ENCODE results near the gene PAH. TPM values are rescaled to one million over a fixed set of nuclear protein-coding genes. Genes with fewer than 3 reads are reported as not detected.

Gene PAH
- polyA plus RNA-seq, 1 of the 3 experiments (the other 2 are of a cell fraction), result not detected

- no peak for TF ChIP-seq EZH2phosphoT487 (IDR thresholded peaks at IDR 0.05; ENCODE audit: borderline replicate concordance, low read depth)
- no peak for TF ChIP-seq USF2 (IDR thresholded peaks at IDR 0.05; ENCODE audit: borderline replicate concordance, low read depth, low read length)
- no peak for TF ChIP-seq RFX5 (IDR thresholded peaks at IDR 0.05; ENCODE audit: low read length)
- no peak for TF ChIP-seq SMC3 (IDR thresholded peaks at IDR 0.05; ENCODE audit: low read depth, low read length)
- TF ChIP-seq USF1 (IDR thresholded peaks at IDR 0.05; ENCODE audit: borderline replicate concordance, low read depth), result peak; percentile 59; the same call in 1 of the 2 replicates
- TF ChIP-seq RXRA (IDR thresholded peaks at IDR 0.05; ENCODE audit: borderline replicate concordance, low read depth), result no peak
- POLR2A ChIA-PET, result no interaction called here
- Histone ChIP-seq H3K9me2 (no peaks in the 10 kb centered on the region), H3K27ac (ENCODE audit: low read depth in 2 of 2, low read length in 1 of 2) (no peak overlapping the region), H4K20me1 (ENCODE audit: insufficient read depth) (no peaks in the 10 kb centered on the region), H2AFZ (ENCODE audit: low read depth) (no peak overlapping the region), H3K79me2 (ENCODE audit: insufficient read depth) (no peaks in the 10 kb centered on the region), H3K36me3 (replicated peaks in 1 of 2; ENCODE audit: control insufficient read depth in 1 of 2, insufficient read depth in 2 of 2, low read length in 1 of 2) (no peaks in the 10 kb centered on the region), H3K9ac (no peak overlapping the region), H3K4me1 (ENCODE audit: control insufficient read depth in 1 of 2, insufficient read depth in 2 of 2, low read depth in 1 of 2, low read length in 1 of 2) (no peaks in the 10 kb centered on the region), H3K4me2 (no peak overlapping the region), H3K4me3 (ENCODE audit: low read depth in 2 of 2, low read length in 1 of 2) (no peak overlapping the region), H3F3A (replicated peaks; ENCODE audit: insufficient read depth) (no peaks in the 10 kb centered on the region), H3K9me3 (no peaks in the 10 kb centered on the region), H3K27me3 (ENCODE audit: insufficient read depth) (no peaks in the 10 kb centered on the region)
- CTCF ChIA-PET, result no interaction called here
- 3% methylated on average over 2 of the region's 2 CpGs for WGBS (ENCODE audit: low lambda C conversion rate)
- DNase-seq, result no peak
Measured at GRCh38 chr12:102873077-102873476, 44.0 kb downstream of the PAH start.

GRCh38 chr12:102871014-102871413 lies 46.0 kb downstream of the PAH start:
- no peak overlapping the region for H2AFZ ChIP-seq (ENCODE audit: low read depth)
- CTCF ChIA-PET, result interaction anchor here (1.3 kb wide), 1 partner anchor 8 kb away, joined by 3 read pairs; no protein-coding TSS in a partner anchor
- H3K36me3 ChIP-seq (replicated peaks in 1 of 2; ENCODE audit: control insufficient read depth in 1 of 2, insufficient read depth in 2 of 2, low read length in 1 of 2), result no peaks in the 10 kb centered on the region
- DNase-seq, result no peak
- H3K9me3 ChIP-seq, result no peaks in the 10 kb centered on the region
- no peaks in the 10 kb centered on the region for H3K79me2 ChIP-seq (ENCODE audit: insufficient read depth)
- WGBS (ENCODE audit: low lambda C conversion rate), result 4% methylated on average over 2 of the region's 2 CpGs
- no peak overlapping the region for H3K9ac ChIP-seq
- H3K9me2 ChIP-seq, result no peaks in the 10 kb centered on the region
- H3K27me3 ChIP-seq (ENCODE audit: insufficient read depth), result no peaks in the 10 kb centered on the region
- POLR2A ChIA-PET, result no interaction called here
- no peak overlapping the region for H3K4me3 ChIP-seq (ENCODE audit: low read depth in 2 of 2, low read length in 1 of 2)
- no peaks in the 10 kb centered on the region for H4K20me1 ChIP-seq (ENCODE audit: insufficient read depth)
- TF ChIP-seq MAX (IDR thresholded peaks at IDR 0.05; ENCODE audit: low read depth) (no peak), CTCF (IDR thresholded peaks at IDR 0.05) (no peak), FOSL2 (IDR thresholded peaks at IDR 0.05; ENCODE audit: borderline replicate concordance, low read depth) (no peak), SIN3A (IDR thresholded peaks at IDR 0.05; ENCODE audit: borderline replicate concordance, low read depth, low read length) (no peak), RCOR1 (IDR thresholded peaks at IDR 0.05; ENCODE audit: low read length) (no peak), REST (IDR thresholded peaks at IDR 0.05; ENCODE audit: low read depth, low read length) (no peak), YY1 (IDR thresholded peaks at IDR 0.05; ENCODE audit: low read depth) (no peak), USF1 (IDR thresholded peaks at IDR 0.05; ENCODE audit: borderline replicate concordance, low read depth) (no peak), RAD21 (IDR thresholded peaks at IDR 0.05; ENCODE audit: low read length) (no peak), EP300 (IDR thresholded peaks at IDR 0.05; ENCODE audit: borderline replicate concordance in 1 of 2, low read depth in 1 of 2, low read length in 1 of 2) (no peak), NRF1 (IDR thresholded peaks at IDR 0.05; ENCODE audit: low read depth, low read length) (no peak)
- no peaks in the 10 kb centered on the region for H3K4me1 ChIP-seq (ENCODE audit: control insufficient read depth in 1 of 2, insufficient read depth in 2 of 2, low read depth in 1 of 2, low read length in 1 of 2)
- no peak overlapping the region for H3K4me2 ChIP-seq
- no peak overlapping the region for H3K27ac ChIP-seq (ENCODE audit: low read depth in 2 of 2, low read length in 1 of 2)
- no peaks in the 10 kb centered on the region for H3F3A ChIP-seq (replicated peaks; ENCODE audit: insufficient read depth)

Data from SK-N-SH (cell line).